ENCODE measurements around the gene MBP. TPM values are rescaled to one million over a fixed set of nuclear protein-coding genes. Genes with fewer than 3 reads are reported as not detected.

MBP gene
- total RNA-seq, 1 experiment from 2014 or later, result not detected

- H3K9me3 ChIP-seq (ENCODE audit: low read depth, low read length, poor library complexity, severe bottlenecking), result no peaks in the 10 kb centered on the region
- intact Hi-C loops (cut with micrococcal nuclease; ENCODE audit: unreplicated experiment), result no loop called here
- no peak for TF ChIP-seq EZH2 (IDR thresholded peaks at IDR 0.05; ENCODE audit: borderline replicate concordance, low read depth, low read length, poor library complexity, severe bottlenecking)
- no peak for TF ChIP-seq CTCF (conservative IDR thresholded peaks at IDR 0.05; ENCODE audit: low read depth, low read length)
- no peaks in the 10 kb centered on the region for H3K27me3 ChIP-seq (replicated peaks; ENCODE audit: insufficient read depth, low read depth, low read length, poor library complexity)
- no peak overlapping the region for H3K4me3 ChIP-seq (ENCODE audit: low read depth, low read length, poor library complexity, severe bottlenecking)
- H3K36me3 ChIP-seq (ENCODE audit: insufficient read depth, low read length, poor library complexity, severe bottlenecking), result no peaks in the 10 kb centered on the region
- ChIA-PET POLR2A (ENCODE audit: low non-redundant PET) (no interaction called here), CTCF (no interaction called here)
- no TSS peak for BruUV-seq (replicated peaks)
- no peak for DNase-seq (ENCODE audit: low spot score)
- H3K4me1 ChIP-seq (ENCODE audit: insufficient read depth, low read length, poor library complexity, severe bottlenecking), result no peaks in the 10 kb centered on the region
- no peak overlapping the region for H3K27ac ChIP-seq (ENCODE audit: low read depth, low read length, poor library complexity, severe bottlenecking)
These were observed 106.7 kb downstream of the MBP start for GRCh38 chr18:77025831-77026363.

- no TSS peak for BruUV-seq (replicated peaks)
- Histone ChIP-seq H3K36me3 (ENCODE audit: insufficient read depth, low read length, poor library complexity, severe bottlenecking) (no peaks in the 10 kb centered on the region), H3K27ac (ENCODE audit: low read depth, low read length, poor library complexity, severe bottlenecking) (no peak overlapping the region), H3K27me3 (replicated peaks; ENCODE audit: insufficient read depth, low read depth, low read length, poor library complexity) (no peaks in the 10 kb centered on the region), H3K4me3 (ENCODE audit: low read depth, low read length, poor library complexity, severe bottlenecking) (no peak overlapping the region), H3K4me1 (ENCODE audit: insufficient read depth, low read length, poor library complexity, severe bottlenecking) (no peaks in the 10 kb centered on the region), H3K9me3 (ENCODE audit: low read depth, low read length, poor library complexity, severe bottlenecking) (no peaks in the 10 kb centered on the region)
- DNase-seq (ENCODE audit: low spot score), result no peak
- no peak for TF ChIP-seq EZH2 (IDR thresholded peaks at IDR 0.05; ENCODE audit: borderline replicate concordance, low read depth, low read length, poor library complexity, severe bottlenecking)
- no peak for TF ChIP-seq CTCF (conservative IDR thresholded peaks at IDR 0.05; ENCODE audit: low read depth, low read length)
- POLR2A ChIA-PET (ENCODE audit: low non-redundant PET), result no interaction called here
- intact Hi-C loops (cut with micrococcal nuclease; ENCODE audit: unreplicated experiment), result no loop called here
- CTCF ChIA-PET, result interaction anchor here (0.6 kb wide), 1 partner anchor 338 kb away, joined by 5 read pairs; no protein-coding TSS in a partner anchor
These were observed 107.5 kb downstream of the MBP start for GRCh38 chr18:77025123-77025522.

- no TSS peak for BruUV-seq (replicated peaks)
These were observed 108.1 kb downstream of the MBP start for GRCh38 chr18:77024476-77024875.

More at GRCh38 chr18:77024476-77024875, 108.1 kb downstream of the MBP start:
- POLR2A ChIA-PET (ENCODE audit: low non-redundant PET), result no interaction called here
- no peaks in the 10 kb centered on the region for H3K36me3 ChIP-seq (ENCODE audit: insufficient read depth, low read length, poor library complexity, severe bottlenecking)
- H3K4me3 ChIP-seq (ENCODE audit: low read depth, low read length, poor library complexity, severe bottlenecking), result no peak overlapping the region
- intact Hi-C loops (cut with micrococcal nuclease; ENCODE audit: unreplicated experiment), result no loop called here
- no peaks in the 10 kb centered on the region for H3K9me3 ChIP-seq (ENCODE audit: low read depth, low read length, poor library complexity, severe bottlenecking)
- TF ChIP-seq CTCF (conservative IDR thresholded peaks at IDR 0.05; ENCODE audit: low read depth, low read length) (no peak), EZH2 (IDR thresholded peaks at IDR 0.05; ENCODE audit: borderline replicate concordance, low read depth, low read length, poor library complexity, severe bottlenecking) (no peak)
- H3K27me3 ChIP-seq (replicated peaks; ENCODE audit: insufficient read depth, low read depth, low read length, poor library complexity), result no peaks in the 10 kb centered on the region
- CTCF ChIA-PET, result no interaction called here
- H3K27ac ChIP-seq (ENCODE audit: low read depth, low read length, poor library complexity, severe bottlenecking), result no peak overlapping the region
- no peak for DNase-seq (ENCODE audit: low spot score)
- H3K4me1 ChIP-seq (ENCODE audit: insufficient read depth, low read length, poor library complexity, severe bottlenecking), result no peaks in the 10 kb centered on the region
